SKM-1 treated with dmso at 0.1 percent for 144 hours (cell line): ENCODE measurements around the gene TLR9.

ENCODE experiments used
- DNase-seq: peaks from one replicate; lab custom pipeline; 2025; ENCODE audit not compliant: unreplicated experiment; lab: John Stamatoyannopoulos, UW

TLR9 gene

DNA sequence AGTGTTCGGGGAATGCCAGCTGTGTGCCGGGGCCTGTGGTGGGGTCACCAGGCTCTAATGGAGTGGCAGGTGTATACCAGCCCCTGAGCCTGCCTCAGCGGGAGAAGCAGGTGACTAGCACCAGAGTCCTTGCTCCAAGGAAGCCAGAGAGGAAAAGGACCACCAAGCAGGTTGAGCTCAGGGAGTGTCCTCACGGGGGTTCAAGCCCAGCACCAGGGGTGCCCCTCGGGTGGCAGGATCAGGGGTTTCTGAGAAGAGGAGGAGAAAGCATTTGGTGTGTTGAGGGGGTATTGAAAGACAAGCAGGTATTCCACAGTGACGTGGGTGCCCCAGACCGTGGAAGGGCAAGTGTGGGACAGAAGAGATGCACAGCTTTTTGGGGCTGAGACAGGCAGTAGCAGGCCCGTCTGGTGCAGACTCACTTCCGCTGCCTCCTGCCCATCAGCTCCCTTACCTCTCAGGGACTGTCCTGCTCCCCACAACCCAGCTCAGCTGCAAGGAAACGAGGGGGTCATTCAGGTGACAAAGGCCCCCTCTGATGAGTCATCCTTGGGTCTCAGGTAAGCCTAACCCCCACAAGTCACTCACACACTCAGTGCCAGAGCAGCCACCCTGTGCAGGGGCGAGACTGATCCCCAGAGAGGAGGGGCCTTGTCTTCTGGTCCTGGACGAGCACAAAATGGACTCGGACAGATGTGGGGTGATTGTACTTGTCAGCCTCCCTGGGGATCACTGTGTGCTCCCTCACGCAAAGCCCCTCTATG is 49.8 kb downstream of the TLR9 start:
- DNase-seq, result no peak

DNA sequence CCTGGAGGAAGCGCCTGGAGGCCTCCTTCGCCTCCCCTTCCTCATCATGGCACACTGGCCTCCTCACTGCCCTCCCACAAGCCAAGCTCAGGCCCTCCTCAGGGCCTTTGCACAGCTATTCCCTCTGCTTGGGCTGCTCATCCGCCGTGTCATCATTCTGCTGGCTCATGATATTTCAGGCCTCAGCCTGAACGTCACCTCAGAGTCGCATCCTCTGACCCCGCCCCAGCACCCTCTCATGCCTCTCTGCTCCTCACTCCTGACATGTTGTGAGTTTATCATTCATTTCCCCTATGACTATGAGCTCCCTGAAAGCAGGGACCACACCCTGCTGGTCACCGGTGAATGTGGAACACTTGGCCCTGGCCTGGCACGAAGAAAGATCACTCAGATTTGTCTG is 50.5 kb downstream of the TLR9 start:
- DNase-seq, result no peak

DNA sequence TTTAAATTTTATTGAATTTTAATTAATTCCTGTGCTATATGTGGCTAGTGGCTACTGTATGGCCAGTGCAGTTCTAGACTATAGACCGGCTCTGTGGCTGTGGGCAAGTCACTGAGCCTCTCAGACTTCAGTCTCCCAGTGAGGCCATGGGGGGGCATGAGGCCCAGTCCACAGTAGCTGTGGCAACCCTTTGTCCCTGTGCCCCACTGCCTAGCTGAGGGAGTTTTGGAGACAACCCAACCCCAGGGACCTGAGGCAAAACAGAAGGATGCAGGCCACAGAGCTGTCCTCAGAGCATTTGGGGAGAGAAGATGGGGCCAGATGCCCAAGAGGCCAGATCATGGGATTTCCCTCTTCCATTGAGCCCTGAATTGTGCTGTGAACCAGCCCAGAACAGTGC is 52.3 kb downstream of the TLR9 start:
- DNase-seq, result no peak

DNA sequence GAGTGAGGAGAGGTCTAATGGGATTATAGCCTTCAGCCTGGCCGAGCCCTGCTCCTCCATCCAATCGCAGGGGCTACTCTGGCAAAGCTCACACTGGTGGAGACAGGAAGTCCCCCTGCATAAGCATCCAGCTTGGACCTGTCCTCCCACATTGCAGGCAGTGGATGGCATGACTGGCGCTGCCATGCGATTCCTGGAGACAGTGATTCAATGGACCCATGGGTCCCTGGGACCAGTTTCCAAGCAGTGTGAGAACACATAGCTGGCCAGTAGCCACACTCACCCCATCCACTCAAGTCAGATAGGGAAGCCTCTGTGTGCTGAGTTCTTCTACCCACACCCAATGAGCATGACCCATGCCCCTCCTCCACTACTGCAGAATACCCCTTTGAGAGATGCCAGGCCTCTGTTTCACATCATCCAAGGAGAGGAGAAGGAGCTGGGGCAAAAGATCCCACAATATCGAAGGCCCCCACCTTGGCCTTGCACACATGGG is 53.1 kb downstream of the TLR9 start:
- DNase-seq, result no peak

DNA sequence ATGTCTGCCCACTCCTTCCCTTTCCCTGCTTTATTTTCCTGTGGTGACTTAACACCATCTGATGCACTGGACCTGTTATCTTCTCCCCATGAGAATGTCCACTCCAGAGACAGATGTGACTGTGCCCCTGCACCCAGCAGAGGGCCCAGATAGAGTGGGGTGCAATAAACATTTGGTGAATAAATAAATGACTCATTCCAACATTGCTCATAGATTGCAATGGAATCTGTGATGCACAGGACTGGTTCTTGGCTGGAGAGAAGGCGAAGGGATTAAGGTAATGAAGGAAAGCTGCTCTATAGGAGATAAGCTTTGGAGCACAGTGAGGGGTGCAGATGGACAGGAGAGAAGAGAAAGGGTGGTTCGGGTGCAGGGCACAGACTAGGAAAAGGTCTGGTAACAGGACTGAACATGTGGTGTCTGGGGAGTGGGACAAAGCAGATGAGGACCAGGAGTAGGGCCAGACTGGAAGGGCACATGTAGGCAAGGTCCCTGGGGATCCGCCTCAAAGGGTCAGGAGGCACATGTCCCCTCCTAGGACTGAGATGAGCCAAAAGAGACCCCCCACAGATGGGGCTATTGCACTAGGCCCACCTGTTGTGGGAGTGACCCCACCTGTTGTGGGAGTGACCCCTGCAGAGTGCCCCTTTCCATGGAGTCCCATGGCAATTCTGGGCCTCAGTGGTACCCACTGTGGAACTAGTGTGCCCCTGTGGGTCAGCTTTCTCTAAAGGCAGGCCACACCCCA is 53.8 kb downstream of the TLR9 start:
- no peak for DNase-seq
